GM19099 (cell line): ENCODE results near the gene STAB2.

ENCODE experiments used
- POLR2A ChIP-seq: IDR thresholded peaks from 3 replicates; pipeline ENCODE4 v1.6.1; 2011; ENCODE audit warnings: low read depth; ENCODE audit not compliant: insufficient read length; ENCODE audit errors: extremely low read depth

Gene STAB2

DNA sequence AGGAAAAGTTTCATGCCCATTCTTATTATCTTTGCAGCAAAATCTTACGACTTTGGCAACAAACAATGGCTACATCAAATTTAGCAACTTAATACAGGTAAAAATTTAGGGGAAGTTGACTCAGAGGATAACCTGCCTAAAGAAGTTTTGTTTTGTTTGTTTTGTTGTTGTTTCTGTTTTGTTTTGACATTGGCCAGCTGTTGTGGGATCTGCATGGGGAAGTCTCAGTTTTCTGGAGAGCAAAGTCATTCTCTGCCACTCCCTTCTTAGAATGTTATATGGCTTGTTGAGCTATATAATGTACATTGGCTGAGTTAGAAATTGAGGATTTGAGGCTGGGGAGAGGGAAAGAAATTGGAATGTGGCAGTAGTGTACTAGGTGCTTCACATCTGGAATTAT is 144.5 kb downstream of the STAB2 start:
- TF ChIP-seq POLR2A, result no peak

GRCh38 chr12:103734863-103735262 is 147.8 kb downstream of the STAB2 start:
- no peak for TF ChIP-seq POLR2A

GRCh38 chr12:103735291-103735690 is 148.2 kb downstream of the STAB2 start:
- no peak for TF ChIP-seq POLR2A

- TF ChIP-seq POLR2A, result no peak
Observed at GRCh38 chr12:103736572-103736971, 149.5 kb downstream of the STAB2 start.

DNA sequence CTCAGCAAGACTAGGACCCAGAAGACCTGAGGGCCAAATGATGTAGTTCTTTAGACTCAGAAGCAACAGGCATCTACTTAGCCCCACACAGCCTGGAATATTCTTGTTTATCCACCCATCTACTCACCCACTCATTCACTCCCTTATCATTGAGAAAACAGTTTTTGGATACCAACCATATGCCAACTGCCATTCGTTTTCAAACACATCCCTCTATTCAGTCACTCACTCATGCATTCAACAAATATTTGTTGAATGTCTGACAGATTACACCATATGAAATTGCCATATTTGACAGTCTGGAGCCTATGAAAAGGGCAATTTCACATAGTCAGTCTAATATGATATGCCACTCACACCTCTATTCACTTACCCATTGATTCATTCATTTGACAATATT is 150.8 kb downstream of the STAB2 start:
- TF ChIP-seq POLR2A, result no peak

- no peak for TF ChIP-seq POLR2A
Observed at GRCh38 chr12:103742349-103742932, 155.4 kb downstream of the STAB2 start.

DNA sequence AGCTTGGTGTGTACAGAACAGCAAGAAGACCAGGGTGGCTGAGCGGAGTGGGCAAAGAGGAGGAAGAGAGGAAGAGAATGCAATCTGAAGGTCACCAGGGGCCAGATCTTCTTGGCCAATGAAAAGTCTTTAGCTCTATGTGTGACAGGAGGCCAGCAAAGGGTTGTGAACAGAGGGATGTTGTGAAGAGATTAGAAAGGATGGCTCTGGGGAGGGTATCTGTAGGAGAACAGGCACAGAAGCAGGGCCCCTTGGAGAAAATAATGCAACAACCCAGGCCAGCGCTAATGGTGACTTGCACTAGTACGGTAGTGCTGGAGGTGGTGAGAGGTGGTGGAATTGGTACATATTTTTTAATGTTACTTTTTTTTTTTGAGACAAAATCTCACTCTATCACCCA is 156.7 kb downstream of the STAB2 start:
- no peak for TF ChIP-seq POLR2A

DNA sequence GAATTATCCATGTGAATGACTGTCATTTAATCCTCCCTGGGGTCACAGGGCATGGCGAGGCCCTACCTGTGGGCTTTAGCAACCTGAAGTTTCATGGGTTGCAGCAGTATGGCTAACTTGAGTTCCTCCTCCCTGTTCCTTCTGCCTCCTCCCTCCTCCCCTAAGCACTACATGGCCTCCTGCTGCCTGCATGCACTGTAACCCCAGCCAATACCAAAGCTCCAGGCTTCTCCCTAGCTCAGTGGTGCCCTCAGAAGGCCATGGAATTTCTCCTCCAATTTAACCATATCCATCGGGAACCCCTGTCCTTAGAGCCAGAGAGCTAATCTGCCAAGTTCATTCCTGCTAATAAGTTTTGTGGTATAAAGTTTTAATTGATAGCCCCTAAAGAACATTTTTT is 158.9 kb downstream of the STAB2 start:
- no peak for TF ChIP-seq POLR2A

- TF ChIP-seq POLR2A, result no peak
Observed at GRCh38 chr12:103748002-103748401, 160.9 kb downstream of the STAB2 start.

DNA sequence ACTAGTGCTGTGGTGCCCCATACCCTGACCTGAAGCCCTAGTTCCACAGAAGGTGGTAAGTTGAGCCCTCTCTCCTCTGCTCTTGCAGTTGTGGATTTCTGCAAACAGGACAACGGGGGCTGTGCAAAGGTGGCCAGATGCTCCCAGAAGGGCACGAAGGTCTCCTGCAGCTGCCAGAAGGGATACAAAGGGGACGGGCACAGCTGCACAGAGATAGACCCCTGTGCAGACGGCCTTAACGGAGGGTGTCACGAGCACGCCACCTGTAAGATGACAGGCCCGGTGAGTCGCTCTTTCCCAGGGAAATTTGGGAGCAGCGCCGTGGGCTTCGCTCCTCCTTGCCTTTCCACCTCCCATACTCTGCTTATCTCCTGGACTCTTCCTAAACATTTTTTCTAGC is 161.8 kb downstream of the STAB2 start:
- TF ChIP-seq POLR2A, result no peak

- TF ChIP-seq POLR2A, result no peak
Observed at GRCh38 chr12:103751171-103751570, 164.1 kb downstream of the STAB2 start.

DNA sequence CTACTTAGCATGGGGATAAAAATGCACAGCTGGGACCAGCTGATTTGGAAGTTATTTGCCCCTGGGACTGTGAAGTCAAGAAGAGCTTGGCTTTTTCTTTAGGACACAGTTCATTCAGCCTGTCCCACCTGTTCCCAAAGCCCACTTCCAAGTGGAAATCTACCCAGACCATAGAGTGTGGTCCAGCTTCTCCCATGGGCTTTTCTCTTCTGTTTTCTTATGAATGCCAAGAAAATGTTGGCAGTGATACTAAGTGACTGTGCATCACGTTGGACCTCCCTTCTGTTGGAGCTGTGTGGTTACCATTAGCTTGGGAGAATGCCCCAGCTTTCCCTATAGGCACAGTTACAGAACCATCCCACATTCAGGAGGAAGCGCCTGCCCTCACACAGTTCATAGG is 164.5 kb downstream of the STAB2 start:
- TF ChIP-seq POLR2A, result no peak

GRCh38 chr12:103755425-103755824 is 168.4 kb downstream of the STAB2 start:
- TF ChIP-seq POLR2A, result no peak

GRCh38 chr12:103756443-103756842 is 169.4 kb downstream of the STAB2 start:
- no peak for TF ChIP-seq POLR2A

GRCh38 chr12:103757248-103757647 is 170.2 kb downstream of the STAB2 start:
- TF ChIP-seq POLR2A, result no peak

GRCh38 chr12:103758310-103759089 is 171.4 kb downstream of the STAB2 start:
- TF ChIP-seq POLR2A, result no peak
